Trophoblast cell (in vitro differentiated cells and primary cell): ENCODE data around the gene FKBP7.

Experiments used
- DNase-seq, 2 donors: peaks; one replicate each; pipeline ENCODE4 v3.0.0-alpha.2; 2016
- H2AFZ ChIP-seq: 2 replicates; pipeline ENCODE4 v1.6.1; 2013; ENCODE audit warnings: low read length, moderate library complexity, mild to moderate bottlenecking; ENCODE audit not compliant: insufficient read depth, poor library complexity
- H2AK5ac ChIP-seq: 2 replicates; pipeline ENCODE4 v1.6.1; 2013; ENCODE audit warnings: mild to moderate bottlenecking, low read length
- H2BK120ac ChIP-seq: 2 replicates; pipeline ENCODE4 v1.6.1; 2013; ENCODE audit warnings: low read length, mild to moderate bottlenecking, moderate library complexity; ENCODE audit not compliant: insufficient read depth, poor library complexity
- H2BK12ac ChIP-seq: 2 replicates; pipeline ENCODE4 v1.6.1; 2013; ENCODE audit warnings: mild to moderate bottlenecking, low read length, moderate library complexity
- H2BK5ac ChIP-seq: 2 replicates; pipeline ENCODE4 v1.6.1; 2013; ENCODE audit warnings: low read length, low read depth, moderate library complexity, mild to moderate bottlenecking; ENCODE audit not compliant: poor library complexity
- H3K14ac ChIP-seq: 2 replicates; pipeline ENCODE4 v1.6.1; 2013; ENCODE audit warnings: mild to moderate bottlenecking, low read length
- H3K18ac ChIP-seq: 2 replicates; pipeline ENCODE4 v1.6.1; 2013; ENCODE audit warnings: mild to moderate bottlenecking, low read length
- H3K23ac ChIP-seq: 2 replicates; pipeline ENCODE4 v1.6.1; 2013; ENCODE audit warnings: low read length
- H3K27ac ChIP-seq: 2 replicates; pipeline ENCODE4 v1.5.1; 2013; ENCODE audit warnings: low read depth, mild to moderate bottlenecking, inconsistent platforms, low read length, moderate library complexity
- H3K27me3 ChIP-seq: 2 replicates; pipeline ENCODE4 v1.6.1; 2013; ENCODE audit warnings: inconsistent platforms, mild to moderate bottlenecking, low read length, moderate library complexity; ENCODE audit not compliant: insufficient read depth
- H3K36me3 ChIP-seq, 2 experiments: 1 replicate in 1 of 2; 2 replicates in 1 of 2; pipeline ENCODE4 v1.6.1; 2013; ENCODE audit warnings: low read length in 2 of 2, mild to moderate bottlenecking in 2 of 2, moderate library complexity in 1 of 2; ENCODE audit not compliant: insufficient read depth in 2 of 2, control insufficient read depth in 1 of 2
- H3K4ac ChIP-seq: 2 replicates; pipeline ENCODE4 v1.6.1; 2013; ENCODE audit warnings: low read depth, mild to moderate bottlenecking, low read length, moderate library complexity
- H3K4me1 ChIP-seq, 2 experiments: 1 replicate in 1 of 2; 2 replicates in 1 of 2; pipeline ENCODE4 v1.6.1; 2013; ENCODE audit warnings: low read length in 2 of 2, mild to moderate bottlenecking in 2 of 2, moderate library complexity in 1 of 2; ENCODE audit not compliant: insufficient read depth in 2 of 2, control insufficient read depth in 1 of 2
- H3K4me2 ChIP-seq: 2 replicates; pipeline ENCODE4 v1.6.1; 2013; ENCODE audit warnings: inconsistent platforms, mild to moderate bottlenecking, low read length, moderate library complexity
- H3K4me3 ChIP-seq: 2 replicates; pipeline ENCODE4 v1.5.1; 2013; ENCODE audit warnings: mild to moderate bottlenecking, low read depth, low read length, inconsistent platforms
- H3K79me1 ChIP-seq: one replicate; pipeline ENCODE4 v1.6.1; 2013; ENCODE audit warnings: low read length
- H3K79me2 ChIP-seq: 2 replicates; pipeline ENCODE4 v1.6.1; 2013; ENCODE audit warnings: low read length, mild to moderate bottlenecking; ENCODE audit not compliant: control insufficient read depth, insufficient read depth, poor library complexity
- H3K9ac ChIP-seq: 2 replicates; pipeline ENCODE4 v1.6.1; 2013; ENCODE audit warnings: mild to moderate bottlenecking, low read length
- H3K9me3 ChIP-seq: 2 replicates; pipeline ENCODE4 v1.6.1; 2013; ENCODE audit warnings: low read depth, mild to moderate bottlenecking, control low read depth, inconsistent platforms, low read length; ENCODE audit not compliant: insufficient read depth
- H4K12ac ChIP-seq: 2 replicates; pipeline ENCODE4 v1.6.1; 2013; ENCODE audit warnings: low read depth, mild to moderate bottlenecking, low read length, moderate library complexity
- H4K8ac ChIP-seq: 2 replicates; pipeline ENCODE4 v1.6.1; 2013; ENCODE audit warnings: low read depth, mild to moderate bottlenecking, low read length, moderate library complexity
- H4K91ac ChIP-seq: one replicate; pipeline ENCODE4 v1.6.1; 2013; ENCODE audit warnings: low read depth, mild to moderate bottlenecking, low read length, moderate library complexity
- WGBS: extraction: QIAGEN DNeasy Blood & Tissue Kit; methylation state at CpG from one replicate; pipeline ENCODE4 v1.1.7; 2013; ENCODE audit warnings: missing lambda C conversion rate; ENCODE audit not compliant: insufficient read length, insufficient coverage; ENCODE audit errors: extremely low coverage; 5-methylcytosine and 5-hydroxymethylcytosine counted together

Gene FKBP7

GRCh38 chr2:178517496-178517895 lies 39.1 kb upstream of the FKBP7 start:
- Histone ChIP-seq H2BK5ac (no peak overlapping the region), H3K18ac (no peak overlapping the region), H4K8ac (no peak overlapping the region), H3K9ac (no peak overlapping the region), H3K14ac (no peak overlapping the region), H2AK5ac (no peak overlapping the region), H3K36me3 (peaks cover 2 to 5% of the 10 kb centered on the region in 2 experiments), H3K4me2 (no peak overlapping the region), H4K12ac (no peak overlapping the region), H2BK120ac (no peak overlapping the region), H3K9me3 (no peaks in the 10 kb centered on the region), H3K4me3 (no peak overlapping the region), H2BK12ac (no peak overlapping the region), H3K4ac (no peak overlapping the region), H4K91ac (no peak overlapping the region), H3K79me2 (no peaks in the 10 kb centered on the region), H3K27ac (no peak overlapping the region), H2AFZ (no peak overlapping the region), H3K23ac (no peak overlapping the region), H3K79me1 (no peaks in the 10 kb centered on the region), H3K27me3 (no peaks in the 10 kb centered on the region), H3K4me1 (no peaks in the 10 kb centered on the region)
- WGBS: no CpG with 5 or more reads among the region's 1 CpG
- no peak for DNase-seq

GRCh38 chr2:178514664-178515063 lies 36.3 kb upstream of the FKBP7 start:
- Histone ChIP-seq H3K79me1 (no peaks in the 10 kb centered on the region), H3K9me3 (no peaks in the 10 kb centered on the region), H3K4ac (no peak overlapping the region), H3K79me2 (no peaks in the 10 kb centered on the region), H3K18ac (no peak overlapping the region), H3K27ac (no peak overlapping the region), H4K91ac (no peak overlapping the region), H3K4me3 (no peak overlapping the region), H4K12ac (no peak overlapping the region), H3K14ac (no peak overlapping the region), H2BK5ac (no peak overlapping the region), H3K4me2 (no peak overlapping the region), H3K36me3 (peaks cover 2 to 5% of the 10 kb centered on the region in 2 experiments), H3K27me3 (no peaks in the 10 kb centered on the region), H3K23ac (no peak overlapping the region), H4K8ac (no peak overlapping the region), H2BK120ac (no peak overlapping the region), H2BK12ac (no peak overlapping the region), H2AK5ac (no peak overlapping the region), H3K9ac (no peak overlapping the region), H3K4me1 (no peaks in the 10 kb centered on the region), H2AFZ (no peak overlapping the region)
- no CpG with 5 or more reads among the region's 2 CpGs for WGBS
- no peak for DNase-seq

- Histone ChIP-seq H3K18ac (no peak overlapping the region), H3K4me2 (no peak overlapping the region), H3K4me1 (no peaks in the 10 kb centered on the region), H2AK5ac (no peak overlapping the region), H4K8ac (no peak overlapping the region), H3K79me2 (no peaks in the 10 kb centered on the region), H2AFZ (no peak overlapping the region), H3K23ac (no peak overlapping the region), H3K9me3 (no peaks in the 10 kb centered on the region), H3K14ac (no peak overlapping the region), H3K4me3 (no peak overlapping the region), H2BK120ac (no peak overlapping the region), H3K79me1 (no peaks in the 10 kb centered on the region), H4K12ac (no peak overlapping the region), H3K27me3 (no peaks in the 10 kb centered on the region), H3K27ac (no peak overlapping the region), H3K4ac (no peak overlapping the region), H2BK12ac (no peak overlapping the region), H3K9ac (no peak overlapping the region), H2BK5ac (no peak overlapping the region), H4K91ac (no peak overlapping the region), H3K36me3 (peaks cover 2 to 5% of the 10 kb centered on the region in 2 experiments)
- WGBS: no CpG with 5 or more reads among the region's 4 CpGs
- no peak for DNase-seq
Observed at GRCh38 chr2:178513876-178514275, 35.5 kb upstream of the FKBP7 start.

GRCh38 chr2:178512484-178512883 lies 34.1 kb upstream of the FKBP7 start:
- no peak overlapping the region for H3K18ac ChIP-seq
- no CpG with 5 or more reads among the region's 2 CpGs for WGBS
- H3K79me1 ChIP-seq: no peaks in the 10 kb centered on the region
- no peak overlapping the region for H3K4me2 ChIP-seq
- H2BK12ac ChIP-seq: no peak overlapping the region
- no peak overlapping the region for H4K12ac ChIP-seq
- H2BK120ac ChIP-seq: no peak overlapping the region
- no peak for DNase-seq
- no peak overlapping the region for H3K27ac ChIP-seq
- no peaks in the 10 kb centered on the region for H3K9me3 ChIP-seq
- H3K9ac ChIP-seq: no peak overlapping the region
- no peaks in the 10 kb centered on the region for H3K4me1 ChIP-seq
- H3K79me2 ChIP-seq: no peaks in the 10 kb centered on the region
- H4K8ac ChIP-seq: no peak overlapping the region
- peaks cover under 1 to 1% of the 10 kb centered on the region in 2 experiments for H3K36me3 ChIP-seq
- no peaks in the 10 kb centered on the region for H3K27me3 ChIP-seq
- no peak overlapping the region for H2AFZ ChIP-seq
- H3K14ac ChIP-seq: no peak overlapping the region
- no peak overlapping the region for H3K4me3 ChIP-seq
- no peak overlapping the region for H2BK5ac ChIP-seq
- H4K91ac ChIP-seq: no peak overlapping the region
- no peak overlapping the region for H2AK5ac ChIP-seq
- H3K4ac ChIP-seq: no peak overlapping the region
- no peak overlapping the region for H3K23ac ChIP-seq
